ENCODE results near the gene RPL13A. TPM values are rescaled to one million over a fixed set of nuclear protein-coding genes. Genes with fewer than 3 reads are reported as not detected.

The RPL13A gene
- total and polyA plus RNA-seq, 9 of the 15 experiments (the other 6 are each of a cell fraction or from before 2014, with no cell fraction given), result 1,744 to 5,482 (median 2,949) TPM

DNA sequence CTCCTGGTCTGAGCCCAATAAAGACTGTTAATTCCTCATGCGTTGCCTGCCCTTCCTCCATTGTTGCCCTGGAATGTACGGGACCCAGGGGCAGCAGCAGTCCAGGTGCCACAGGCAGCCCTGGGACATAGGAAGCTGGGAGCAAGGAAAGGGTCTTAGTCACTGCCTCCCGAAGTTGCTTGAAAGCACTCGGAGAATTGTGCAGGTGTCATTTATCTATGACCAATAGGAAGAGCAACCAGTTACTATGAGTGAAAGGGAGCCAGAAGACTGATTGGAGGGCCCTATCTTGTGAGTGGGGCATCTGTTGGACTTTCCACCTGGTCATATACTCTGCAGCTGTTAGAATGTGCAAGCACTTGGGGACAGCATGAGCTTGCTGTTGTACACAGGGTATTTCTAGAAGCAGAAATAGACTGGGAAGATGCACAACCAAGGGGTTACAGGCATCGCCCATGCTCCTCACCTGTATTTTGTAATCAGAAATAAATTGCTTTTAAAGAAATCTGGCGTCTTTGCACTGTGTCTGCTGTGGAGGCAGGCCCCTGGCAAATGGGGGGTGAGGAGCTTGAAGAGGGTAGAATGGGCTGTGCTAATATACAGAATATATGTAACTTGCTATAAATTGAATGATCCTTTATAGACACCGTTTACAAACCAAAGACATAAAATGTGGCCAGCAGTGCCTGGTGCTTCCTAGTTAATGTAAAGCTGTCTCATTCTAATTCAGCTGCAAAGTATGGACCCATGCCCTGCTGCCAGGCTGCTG is 4.6 kb downstream of the RPL13A start:
- intact Hi-C loops (cut with micrococcal nuclease) (no loop called here), in situ Hi-C loops (cut with MboI) (loop anchor here (10.0 kb wide), 1 partner anchor 383 kb away; the partner anchor contains the start of genes AKT1S1 and TBC1D17)
- 68% methylated on average over 7 of the region's 7 CpGs for WGBS (ENCODE audit: insufficient coverage, low coverage, missing lambda C conversion rate)
- Histone ChIP-seq H3K9me3 (replicated peaks; ENCODE audit: control insufficient read depth, insufficient read depth, low read depth, low read length) (no peaks in the 10 kb centered on the region), H3K79me2 (ENCODE audit: control insufficient read depth, insufficient read depth, low read length) (peaks cover 53% of the 10 kb centered on the region), H3K4me1 (replicated peaks in 1 of 2; ENCODE audit: control insufficient read depth in 2 of 2, insufficient read depth in 2 of 2, low read length in 2 of 2) (peaks cover 15 to 23% of the 10 kb centered on the region in 2 experiments; a peak in 3 of 5 replicates), H3K27ac (ENCODE audit: extremely low read depth, low read depth, low read length) (peak overlapping the region; percentile 42; the same call in 1 of the 3 replicates), H3K4me3 (no peak overlapping the region), H3K9ac (ENCODE audit: insufficient read depth in 1 of 2, low read depth in 2 of 2, low read length in 2 of 2) (peak overlapping the region in 1 of 2 experiments; percentile 77; a peak in 1 of 4 replicates), H3K4me2 (ENCODE audit: insufficient read depth, low read length) (no peak overlapping the region), H4K20me1 (replicated peaks; ENCODE audit: control insufficient read depth, insufficient read depth, low read length) (peaks cover 30% of the 10 kb centered on the region), H3K9me1 (ENCODE audit: control insufficient read depth, insufficient read depth, low read length) (no peaks in the 10 kb centered on the region), H3K36me3 (ENCODE audit: control insufficient read depth, insufficient read depth, low read length) (peaks cover 58% of the 10 kb centered on the region), H2AFZ (ENCODE audit: low read depth, low read length) (no peak overlapping the region), H3K27me3 (ENCODE audit: control insufficient read depth in 2 of 2, insufficient read depth in 2 of 2, low read length in 2 of 2) (no peaks in the 10 kb centered on the region)
- no peak for FAIRE-seq
- BruUV-seq (replicated peaks), result no TSS peak
- ATAC-seq, result no peak
- ChIA-PET POLR2A (interaction anchor here (0.6 to 1.4 kb wide), 7 partner anchors 9 to 193 kb away, joined by 3 to 5 read pairs (median 3); no protein-coding TSS in a partner anchor), CTCF (ENCODE audit: low intra/inter-chr PET ratio) (no interaction called here)
- DNase-seq (ENCODE audit: extremely low read depth in 1 of 4, low spot score in 3 of 4), result no peak
- 0 out of 2 replicates have a peak, but pooled peaks have one; percentile 16 for TF ChIP-seq PTBP1 (IDR thresholded peaks at IDR 0.05; ENCODE audit: low read depth, low read length)
- peak; percentile 43; the same call in 1 of the 2 replicates for TF ChIP-seq ZNF551 (CRISPR knock-in tag; IDR thresholded peaks at IDR 0.05)
- TF ChIP-seq ZC3H11A (IDR thresholded peaks at IDR 0.05; ENCODE audit: low read depth, low read length), result no peak
- TF ChIP-seq NFE2L1 (tag; IDR thresholded peaks at IDR 0.05; ENCODE audit: borderline replicate concordance, low read depth), result no peak
- TF ChIP-seq, protein P1, sequence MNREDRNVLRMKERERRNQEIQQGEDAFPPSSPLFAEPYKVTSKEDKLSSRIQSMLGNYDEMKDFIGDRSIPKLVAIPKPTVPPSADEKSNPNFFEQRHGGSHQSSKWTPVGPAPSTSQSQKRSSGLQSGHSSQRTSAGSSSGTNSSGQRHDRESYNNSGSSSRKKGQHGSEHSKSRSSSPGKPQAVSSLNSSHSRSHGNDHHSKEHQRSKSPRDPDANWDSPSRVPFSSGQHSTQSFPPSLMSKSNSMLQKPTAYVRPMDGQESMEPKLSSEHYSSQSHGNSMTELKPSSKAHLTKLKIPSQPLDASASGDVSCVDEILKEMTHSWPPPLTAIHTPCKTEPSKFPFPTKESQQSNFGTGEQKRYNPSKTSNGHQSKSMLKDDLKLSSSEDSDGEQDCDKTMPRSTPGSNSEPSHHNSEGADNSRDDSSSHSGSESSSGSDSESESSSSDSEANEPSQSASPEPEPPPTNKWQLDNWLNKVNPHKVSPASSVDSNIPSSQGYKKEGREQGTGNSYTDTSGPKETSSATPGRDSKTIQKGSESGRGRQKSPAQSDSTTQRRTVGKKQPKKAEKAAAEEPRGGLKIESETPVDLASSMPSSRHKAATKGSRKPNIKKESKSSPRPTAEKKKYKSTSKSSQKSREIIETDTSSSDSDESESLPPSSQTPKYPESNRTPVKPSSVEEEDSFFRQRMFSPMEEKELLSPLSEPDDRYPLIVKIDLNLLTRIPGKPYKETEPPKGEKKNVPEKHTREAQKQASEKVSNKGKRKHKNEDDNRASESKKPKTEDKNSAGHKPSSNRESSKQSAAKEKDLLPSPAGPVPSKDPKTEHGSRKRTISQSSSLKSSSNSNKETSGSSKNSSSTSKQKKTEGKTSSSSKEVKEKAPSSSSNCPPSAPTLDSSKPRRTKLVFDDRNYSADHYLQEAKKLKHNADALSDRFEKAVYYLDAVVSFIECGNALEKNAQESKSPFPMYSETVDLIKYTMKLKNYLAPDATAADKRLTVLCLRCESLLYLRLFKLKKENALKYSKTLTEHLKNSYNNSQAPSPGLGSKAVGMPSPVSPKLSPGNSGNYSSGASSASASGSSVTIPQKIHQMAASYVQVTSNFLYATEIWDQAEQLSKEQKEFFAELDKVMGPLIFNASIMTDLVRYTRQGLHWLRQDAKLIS (CRISPR knock-in tag; IDR thresholded peaks at IDR 0.05), result 0 out of 2 replicates have a peak, but pooled peaks have one; percentile 63
- TF ChIP-seq SRF (CRISPR knock-in tag; IDR thresholded peaks at IDR 0.05), result 0 out of 4 replicates have a peak, but pooled peaks of 1 of the 2 experiments have one; percentile 25
- TF ChIP-seq, protein P2, sequence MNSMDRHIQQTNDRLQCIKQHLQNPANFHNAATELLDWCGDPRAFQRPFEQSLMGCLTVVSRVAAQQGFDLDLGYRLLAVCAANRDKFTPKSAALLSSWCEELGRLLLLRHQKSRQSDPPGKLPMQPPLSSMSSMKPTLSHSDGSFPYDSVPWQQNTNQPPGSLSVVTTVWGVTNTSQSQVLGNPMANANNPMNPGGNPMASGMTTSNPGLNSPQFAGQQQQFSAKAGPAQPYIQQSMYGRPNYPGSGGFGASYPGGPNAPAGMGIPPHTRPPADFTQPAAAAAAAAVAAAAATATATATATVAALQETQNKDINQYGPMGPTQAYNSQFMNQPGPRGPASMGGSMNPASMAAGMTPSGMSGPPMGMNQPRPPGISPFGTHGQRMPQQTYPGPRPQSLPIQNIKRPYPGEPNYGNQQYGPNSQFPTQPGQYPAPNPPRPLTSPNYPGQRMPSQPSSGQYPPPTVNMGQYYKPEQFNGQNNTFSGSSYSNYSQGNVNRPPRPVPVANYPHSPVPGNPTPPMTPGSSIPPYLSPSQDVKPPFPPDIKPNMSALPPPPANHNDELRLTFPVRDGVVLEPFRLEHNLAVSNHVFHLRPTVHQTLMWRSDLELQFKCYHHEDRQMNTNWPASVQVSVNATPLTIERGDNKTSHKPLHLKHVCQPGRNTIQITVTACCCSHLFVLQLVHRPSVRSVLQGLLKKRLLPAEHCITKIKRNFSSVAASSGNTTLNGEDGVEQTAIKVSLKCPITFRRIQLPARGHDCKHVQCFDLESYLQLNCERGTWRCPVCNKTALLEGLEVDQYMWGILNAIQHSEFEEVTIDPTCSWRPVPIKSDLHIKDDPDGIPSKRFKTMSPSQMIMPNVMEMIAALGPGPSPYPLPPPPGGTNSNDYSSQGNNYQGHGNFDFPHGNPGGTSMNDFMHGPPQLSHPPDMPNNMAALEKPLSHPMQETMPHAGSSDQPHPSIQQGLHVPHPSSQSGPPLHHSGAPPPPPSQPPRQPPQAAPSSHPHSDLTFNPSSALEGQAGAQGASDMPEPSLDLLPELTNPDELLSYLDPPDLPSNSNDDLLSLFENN (IDR thresholded peaks at IDR 0.05; ENCODE audit: low read depth in 2 of 2, low read length in 2 of 2), result peak in 1 of 2 experiments; percentile 29; a peak in 1 of 4 replicates
- no peak for TF ChIP-seq MCM7 (IDR thresholded peaks at IDR 0.05)
- TF ChIP-seq CEBPB (tag; IDR thresholded peaks at IDR 0.05), result no peak
- TF ChIP-seq, protein P3, sequence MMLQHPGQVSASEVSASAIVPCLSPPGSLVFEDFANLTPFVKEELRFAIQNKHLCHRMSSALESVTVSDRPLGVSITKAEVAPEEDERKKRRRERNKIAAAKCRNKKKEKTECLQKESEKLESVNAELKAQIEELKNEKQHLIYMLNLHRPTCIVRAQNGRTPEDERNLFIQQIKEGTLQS (IDR thresholded peaks at IDR 0.05), result no peak
- TF ChIP-seq, protein P3 (CRISPR knock-in tag; conservative IDR thresholded peaks at IDR 0.05), result no peak
- TF ChIP-seq SAFB2 (IDR thresholded peaks at IDR 0.05; ENCODE audit: borderline replicate concordance, low read depth, low read length, severe bottlenecking), result no peak
